Measurements from ENCODE around the gene CCR7.

- no peak for TF ChIP-seq POLR2A (IDR thresholded peaks at IDR 0.05)
- no peak for TF ChIP-seq CTCF (IDR thresholded peaks at IDR 0.05)
These were observed 8.3 kb downstream of the CCR7 start for GRCh38 chr17:40556884-40557414.
